ENCODE measurements around the gene DIAPH3. TPM values are rescaled to one million over a fixed set of nuclear protein-coding genes. Genes with fewer than 3 reads are reported as not detected.

Gene DIAPH3
- total RNA-seq, 1 experiment from 2014 or later: 27.6 TPM

DNA sequence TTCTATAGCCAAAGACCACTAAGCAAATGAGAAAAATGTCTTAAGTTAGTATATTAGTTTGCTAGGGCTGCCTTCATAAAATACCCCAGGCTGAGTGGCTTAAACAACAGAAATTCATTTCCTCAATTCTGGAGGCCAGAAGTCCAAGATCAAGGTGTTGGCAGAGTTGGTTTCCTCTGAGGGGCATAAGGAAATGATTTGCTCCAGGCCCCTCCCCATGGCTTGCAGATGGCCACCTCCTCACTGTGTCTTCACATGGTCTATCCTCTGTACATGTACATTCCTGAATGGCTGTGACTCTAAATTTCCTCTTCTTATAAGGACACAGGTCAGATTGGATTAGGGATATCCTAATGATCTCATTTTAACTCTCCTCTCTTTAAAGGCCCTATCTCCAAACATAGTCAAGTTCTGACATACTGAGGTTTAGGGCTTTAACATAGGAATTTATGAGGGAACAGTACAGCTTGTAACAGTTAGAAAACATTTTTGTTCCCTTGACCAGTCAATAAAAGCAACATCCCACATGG, 307.4 kb downstream of the DIAPH3 start:
- H3K36me3 Mint-ChIP-seq: peaks cover 4% of the 10 kb centered on the region; the same call in 1 of the 2 replicates
- no peaks in the 10 kb centered on the region for H3K4me1 Mint-ChIP-seq
- ChIA-PET POLR2A (no interaction called here), CTCF (no interaction called here)
- no peak for TF ChIP-seq MYBL2 (CRISPR knock-in tag; IDR thresholded peaks at IDR 0.05)
- no peak for TF ChIP-seq ZNF281 (CRISPR knock-in tag; IDR thresholded peaks at IDR 0.05)
- TF ChIP-seq ZNF416 (CRISPR knock-in tag; IDR thresholded peaks at IDR 0.05): no peak
- TF ChIP-seq, protein P1, sequence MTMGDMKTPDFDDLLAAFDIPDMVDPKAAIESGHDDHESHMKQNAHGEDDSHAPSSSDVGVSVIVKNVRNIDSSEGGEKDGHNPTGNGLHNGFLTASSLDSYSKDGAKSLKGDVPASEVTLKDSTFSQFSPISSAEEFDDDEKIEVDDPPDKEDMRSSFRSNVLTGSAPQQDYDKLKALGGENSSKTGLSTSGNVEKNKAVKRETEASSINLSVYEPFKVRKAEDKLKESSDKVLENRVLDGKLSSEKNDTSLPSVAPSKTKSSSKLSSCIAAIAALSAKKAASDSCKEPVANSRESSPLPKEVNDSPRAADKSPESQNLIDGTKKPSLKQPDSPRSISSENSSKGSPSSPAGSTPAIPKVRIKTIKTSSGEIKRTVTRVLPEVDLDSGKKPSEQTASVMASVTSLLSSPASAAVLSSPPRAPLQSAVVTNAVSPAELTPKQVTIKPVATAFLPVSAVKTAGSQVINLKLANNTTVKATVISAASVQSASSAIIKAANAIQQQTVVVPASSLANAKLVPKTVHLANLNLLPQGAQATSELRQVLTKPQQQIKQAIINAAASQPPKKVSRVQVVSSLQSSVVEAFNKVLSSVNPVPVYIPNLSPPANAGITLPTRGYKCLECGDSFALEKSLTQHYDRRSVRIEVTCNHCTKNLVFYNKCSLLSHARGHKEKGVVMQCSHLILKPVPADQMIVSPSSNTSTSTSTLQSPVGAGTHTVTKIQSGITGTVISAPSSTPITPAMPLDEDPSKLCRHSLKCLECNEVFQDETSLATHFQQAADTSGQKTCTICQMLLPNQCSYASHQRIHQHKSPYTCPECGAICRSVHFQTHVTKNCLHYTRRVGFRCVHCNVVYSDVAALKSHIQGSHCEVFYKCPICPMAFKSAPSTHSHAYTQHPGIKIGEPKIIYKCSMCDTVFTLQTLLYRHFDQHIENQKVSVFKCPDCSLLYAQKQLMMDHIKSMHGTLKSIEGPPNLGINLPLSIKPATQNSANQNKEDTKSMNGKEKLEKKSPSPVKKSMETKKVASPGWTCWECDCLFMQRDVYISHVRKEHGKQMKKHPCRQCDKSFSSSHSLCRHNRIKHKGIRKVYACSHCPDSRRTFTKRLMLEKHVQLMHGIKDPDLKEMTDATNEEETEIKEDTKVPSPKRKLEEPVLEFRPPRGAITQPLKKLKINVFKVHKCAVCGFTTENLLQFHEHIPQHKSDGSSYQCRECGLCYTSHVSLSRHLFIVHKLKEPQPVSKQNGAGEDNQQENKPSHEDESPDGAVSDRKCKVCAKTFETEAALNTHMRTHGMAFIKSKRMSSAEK (CRISPR knock-in tag; IDR thresholded peaks at IDR 0.05; ENCODE audit: borderline replicate concordance): no peak
- no peak for TF ChIP-seq TCF7 (CRISPR knock-in tag; IDR thresholded peaks at IDR 0.05; ENCODE audit: low read depth)
- TF ChIP-seq, protein P2, sequence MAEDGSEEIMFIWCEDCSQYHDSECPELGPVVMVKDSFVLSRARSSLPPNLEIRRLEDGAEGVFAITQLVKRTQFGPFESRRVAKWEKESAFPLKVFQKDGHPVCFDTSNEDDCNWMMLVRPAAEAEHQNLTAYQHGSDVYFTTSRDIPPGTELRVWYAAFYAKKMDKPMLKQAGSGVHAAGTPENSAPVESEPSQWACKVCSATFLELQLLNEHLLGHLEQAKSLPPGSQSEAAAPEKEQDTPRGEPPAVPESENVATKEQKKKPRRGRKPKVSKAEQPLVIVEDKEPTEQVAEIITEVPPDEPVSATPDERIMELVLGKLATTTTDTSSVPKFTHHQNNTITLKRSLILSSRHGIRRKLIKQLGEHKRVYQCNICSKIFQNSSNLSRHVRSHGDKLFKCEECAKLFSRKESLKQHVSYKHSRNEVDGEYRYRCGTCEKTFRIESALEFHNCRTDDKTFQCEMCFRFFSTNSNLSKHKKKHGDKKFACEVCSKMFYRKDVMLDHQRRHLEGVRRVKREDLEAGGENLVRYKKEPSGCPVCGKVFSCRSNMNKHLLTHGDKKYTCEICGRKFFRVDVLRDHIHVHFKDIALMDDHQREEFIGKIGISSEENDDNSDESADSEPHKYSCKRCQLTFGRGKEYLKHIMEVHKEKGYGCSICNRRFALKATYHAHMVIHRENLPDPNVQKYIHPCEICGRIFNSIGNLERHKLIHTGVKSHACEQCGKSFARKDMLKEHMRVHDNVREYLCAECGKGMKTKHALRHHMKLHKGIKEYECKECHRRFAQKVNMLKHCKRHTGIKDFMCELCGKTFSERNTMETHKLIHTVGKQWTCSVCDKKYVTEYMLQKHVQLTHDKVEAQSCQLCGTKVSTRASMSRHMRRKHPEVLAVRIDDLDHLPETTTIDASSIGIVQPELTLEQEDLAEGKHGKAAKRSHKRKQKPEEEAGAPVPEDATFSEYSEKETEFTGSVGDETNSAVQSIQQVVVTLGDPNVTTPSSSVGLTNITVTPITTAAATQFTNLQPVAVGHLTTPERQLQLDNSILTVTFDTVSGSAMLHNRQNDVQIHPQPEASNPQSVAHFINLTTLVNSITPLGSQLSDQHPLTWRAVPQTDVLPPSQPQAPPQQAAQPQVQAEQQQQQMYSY (CRISPR knock-in tag; IDR thresholded peaks at IDR 0.05): no peak
- no peak for TF ChIP-seq ZNF232 (CRISPR knock-in tag; IDR thresholded peaks at IDR 0.05)
- no peak for TF ChIP-seq ETV6 (CRISPR knock-in tag; IDR thresholded peaks at IDR 0.05)
- no peak for TF ChIP-seq GRHL2 (CRISPR knock-in tag; IDR thresholded peaks at IDR 0.05; ENCODE audit: insufficient replicate concordance, severe bottlenecking)
- TF ChIP-seq ZBTB43 (CRISPR knock-in tag; IDR thresholded peaks at IDR 0.05): no peak
- TF ChIP-seq, protein P3, sequence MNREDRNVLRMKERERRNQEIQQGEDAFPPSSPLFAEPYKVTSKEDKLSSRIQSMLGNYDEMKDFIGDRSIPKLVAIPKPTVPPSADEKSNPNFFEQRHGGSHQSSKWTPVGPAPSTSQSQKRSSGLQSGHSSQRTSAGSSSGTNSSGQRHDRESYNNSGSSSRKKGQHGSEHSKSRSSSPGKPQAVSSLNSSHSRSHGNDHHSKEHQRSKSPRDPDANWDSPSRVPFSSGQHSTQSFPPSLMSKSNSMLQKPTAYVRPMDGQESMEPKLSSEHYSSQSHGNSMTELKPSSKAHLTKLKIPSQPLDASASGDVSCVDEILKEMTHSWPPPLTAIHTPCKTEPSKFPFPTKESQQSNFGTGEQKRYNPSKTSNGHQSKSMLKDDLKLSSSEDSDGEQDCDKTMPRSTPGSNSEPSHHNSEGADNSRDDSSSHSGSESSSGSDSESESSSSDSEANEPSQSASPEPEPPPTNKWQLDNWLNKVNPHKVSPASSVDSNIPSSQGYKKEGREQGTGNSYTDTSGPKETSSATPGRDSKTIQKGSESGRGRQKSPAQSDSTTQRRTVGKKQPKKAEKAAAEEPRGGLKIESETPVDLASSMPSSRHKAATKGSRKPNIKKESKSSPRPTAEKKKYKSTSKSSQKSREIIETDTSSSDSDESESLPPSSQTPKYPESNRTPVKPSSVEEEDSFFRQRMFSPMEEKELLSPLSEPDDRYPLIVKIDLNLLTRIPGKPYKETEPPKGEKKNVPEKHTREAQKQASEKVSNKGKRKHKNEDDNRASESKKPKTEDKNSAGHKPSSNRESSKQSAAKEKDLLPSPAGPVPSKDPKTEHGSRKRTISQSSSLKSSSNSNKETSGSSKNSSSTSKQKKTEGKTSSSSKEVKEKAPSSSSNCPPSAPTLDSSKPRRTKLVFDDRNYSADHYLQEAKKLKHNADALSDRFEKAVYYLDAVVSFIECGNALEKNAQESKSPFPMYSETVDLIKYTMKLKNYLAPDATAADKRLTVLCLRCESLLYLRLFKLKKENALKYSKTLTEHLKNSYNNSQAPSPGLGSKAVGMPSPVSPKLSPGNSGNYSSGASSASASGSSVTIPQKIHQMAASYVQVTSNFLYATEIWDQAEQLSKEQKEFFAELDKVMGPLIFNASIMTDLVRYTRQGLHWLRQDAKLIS (CRISPR knock-in tag; IDR thresholded peaks at IDR 0.05; ENCODE audit: borderline replicate concordance): no peak
- TF ChIP-seq NR2C2 (CRISPR knock-in tag; IDR thresholded peaks at IDR 0.05): no peak
- TF ChIP-seq ZNF423 (CRISPR knock-in tag; IDR thresholded peaks at IDR 0.05): no peak
- no peak for TF ChIP-seq KAT7 (CRISPR knock-in tag; IDR thresholded peaks at IDR 0.05; ENCODE audit: borderline replicate concordance)
- no peak for TF ChIP-seq RORB (CRISPR knock-in tag; IDR thresholded peaks at IDR 0.05)
- no peak for TF ChIP-seq FOXP1 (CRISPR knock-in tag; IDR thresholded peaks at IDR 0.05; ENCODE audit: borderline replicate concordance)
- no peak overlapping the region for H3K4me3 Mint-ChIP-seq
- H3K27ac Mint-ChIP-seq: no peak overlapping the region
- DNase-seq (ENCODE audit: low spot score) (no peak), ATAC-seq (no peak)
- H3K27me3 Mint-ChIP-seq (ENCODE audit: low read depth): no peaks in the 10 kb centered on the region
- peaks cover under 1% of the 10 kb centered on the region for H3K9me3 Mint-ChIP-seq

All from WTC11 (cell line).